ENCODE results near the gene CORIN.

CORIN gene

DNA sequence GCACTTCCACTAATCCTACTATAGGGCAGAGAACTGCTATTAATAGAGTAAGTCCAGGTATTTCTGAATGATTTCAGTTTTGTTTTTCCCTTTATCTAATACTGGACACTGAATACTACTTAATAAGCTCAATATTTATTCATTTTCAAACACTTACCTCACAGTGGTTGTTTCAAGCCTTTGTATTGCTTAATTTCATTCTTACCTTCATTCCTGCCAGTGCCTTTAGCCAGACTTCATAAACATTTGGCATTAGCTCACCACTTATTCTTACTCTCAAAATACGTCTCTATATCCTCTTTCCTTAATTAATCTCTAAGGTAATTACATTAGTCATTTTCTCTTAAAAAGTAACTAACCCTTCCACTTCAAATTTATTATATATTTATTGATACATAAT lies 18.8 kb upstream of the CORIN start:
- no peak for DNase-seq
- Histone ChIP-seq H3K27ac (no peak overlapping the region), H3K9me3 (no peaks in the 10 kb centered on the region), H3K36me3 (peaks cover 0 to 6% (median 0%) of the 10 kb centered on the region in 3 donors), H3K4me3 (no peak overlapping the region), H3K27me3 (no peaks in the 10 kb centered on the region), H3K4me1 (peaks cover 0 to 8% (median 3%) of the 10 kb centered on the region in 4 donors)
- TF ChIP-seq, protein P1, sequence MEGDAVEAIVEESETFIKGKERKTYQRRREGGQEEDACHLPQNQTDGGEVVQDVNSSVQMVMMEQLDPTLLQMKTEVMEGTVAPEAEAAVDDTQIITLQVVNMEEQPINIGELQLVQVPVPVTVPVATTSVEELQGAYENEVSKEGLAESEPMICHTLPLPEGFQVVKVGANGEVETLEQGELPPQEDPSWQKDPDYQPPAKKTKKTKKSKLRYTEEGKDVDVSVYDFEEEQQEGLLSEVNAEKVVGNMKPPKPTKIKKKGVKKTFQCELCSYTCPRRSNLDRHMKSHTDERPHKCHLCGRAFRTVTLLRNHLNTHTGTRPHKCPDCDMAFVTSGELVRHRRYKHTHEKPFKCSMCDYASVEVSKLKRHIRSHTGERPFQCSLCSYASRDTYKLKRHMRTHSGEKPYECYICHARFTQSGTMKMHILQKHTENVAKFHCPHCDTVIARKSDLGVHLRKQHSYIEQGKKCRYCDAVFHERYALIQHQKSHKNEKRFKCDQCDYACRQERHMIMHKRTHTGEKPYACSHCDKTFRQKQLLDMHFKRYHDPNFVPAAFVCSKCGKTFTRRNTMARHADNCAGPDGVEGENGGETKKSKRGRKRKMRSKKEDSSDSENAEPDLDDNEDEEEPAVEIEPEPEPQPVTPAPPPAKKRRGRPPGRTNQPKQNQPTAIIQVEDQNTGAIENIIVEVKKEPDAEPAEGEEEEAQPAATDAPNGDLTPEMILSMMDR (IDR thresholded peaks at IDR 0.05) = no peak
- intact Hi-C loops (cut with DNase I; ENCODE audit: low total_unique reads) = no loop called here

DNA sequence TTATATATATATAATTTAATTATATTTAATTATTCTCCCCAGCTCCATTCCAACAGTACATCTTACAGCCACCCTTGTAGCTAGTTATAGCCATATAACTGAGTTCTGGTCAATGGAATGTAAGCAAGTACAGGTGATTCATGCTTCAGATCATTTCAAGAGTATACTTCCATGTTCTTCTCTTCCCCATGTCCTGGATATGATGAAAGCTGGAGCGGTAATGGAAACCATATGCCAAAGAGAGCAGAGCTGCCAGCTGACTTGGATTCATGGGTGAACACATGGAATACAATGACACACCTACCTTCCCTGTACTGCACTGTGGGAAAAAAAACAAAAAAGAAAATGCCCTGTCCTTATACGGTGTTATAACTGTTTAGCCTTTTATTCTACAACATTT lies 17.5 kb upstream of the CORIN start:
- Histone ChIP-seq H3K27ac (no peak overlapping the region), H3K4me1 (peaks cover 0 to 8% (median 3%) of the 10 kb centered on the region in 4 donors), H3K27me3 (no peaks in the 10 kb centered on the region), H3K9me3 (no peaks in the 10 kb centered on the region), H3K4me3 (no peak overlapping the region), H3K36me3 (peaks cover 0 to 6% (median 0%) of the 10 kb centered on the region in 3 donors)
- DNase-seq = no peak
- TF ChIP-seq, protein P1 (IDR thresholded peaks at IDR 0.05) = no peak
- intact Hi-C loops (cut with DNase I; ENCODE audit: low total_unique reads) = no loop called here

DNA sequence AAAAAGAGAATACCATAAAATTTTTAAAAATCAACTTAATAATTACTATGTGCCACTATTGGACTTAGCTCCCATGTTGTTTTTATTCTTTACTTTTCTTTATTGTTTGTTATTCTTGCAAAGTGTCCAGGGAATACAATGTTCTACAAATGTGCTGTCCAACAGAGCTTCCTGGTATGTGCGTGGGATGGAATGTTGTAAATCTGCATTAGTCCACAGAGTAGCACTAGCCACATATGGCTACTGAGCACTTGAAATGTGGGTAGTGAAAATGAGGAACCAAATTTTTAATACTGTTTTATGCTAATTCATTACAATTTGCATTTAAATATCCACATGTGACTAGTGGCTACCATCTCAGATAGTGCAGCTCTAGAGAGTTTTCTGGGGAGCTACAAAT lies 14.3 kb upstream of the CORIN start:
- H3K27ac ChIP-seq = no peak overlapping the region
- peaks cover 0 to 10% (median 0%) of the 10 kb centered on the region in 3 donors for H3K36me3 ChIP-seq
- intact Hi-C loops (cut with DNase I; ENCODE audit: low total_unique reads) = no loop called here
- peaks cover 0 to 8% (median 3%) of the 10 kb centered on the region in 4 donors for H3K4me1 ChIP-seq
- H3K9me3 ChIP-seq = no peaks in the 10 kb centered on the region
- H3K27me3 ChIP-seq = no peaks in the 10 kb centered on the region
- no peak overlapping the region for H3K4me3 ChIP-seq
- DNase-seq = no peak
- TF ChIP-seq, protein P1 (IDR thresholded peaks at IDR 0.05) = no peak

DNA sequence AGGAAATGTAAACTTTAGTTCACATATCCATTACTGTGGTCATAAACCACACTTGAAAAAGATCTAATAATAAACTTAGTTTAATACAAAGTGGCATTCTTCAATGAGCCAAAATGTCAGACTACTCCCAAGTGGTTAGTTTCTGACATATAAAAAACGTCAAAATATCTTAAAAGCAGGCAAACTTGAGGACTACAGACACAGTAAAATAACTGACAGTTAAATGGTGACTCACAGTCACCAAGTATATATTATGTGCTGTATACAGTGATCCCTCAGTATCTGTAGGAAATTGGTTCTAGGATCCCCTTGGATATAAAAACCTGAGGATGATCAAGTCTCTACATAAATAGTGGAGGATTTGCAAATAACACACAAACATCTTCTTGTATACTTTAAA lies 11.6 kb upstream of the CORIN start:
- intact Hi-C loops (cut with DNase I; ENCODE audit: low total_unique reads) = no loop called here
- Histone ChIP-seq H3K4me3 (no peak overlapping the region), H3K9me3 (no peaks in the 10 kb centered on the region), H3K27me3 (no peaks in the 10 kb centered on the region), H3K36me3 (peaks cover 0 to 10% (median 0%) of the 10 kb centered on the region in 3 donors), H3K4me1 (peaks cover 0 to 8% (median 3%) of the 10 kb centered on the region in 4 donors), H3K27ac (no peak overlapping the region)
- TF ChIP-seq, protein P1 (IDR thresholded peaks at IDR 0.05) = no peak
- no peak for DNase-seq

DNA sequence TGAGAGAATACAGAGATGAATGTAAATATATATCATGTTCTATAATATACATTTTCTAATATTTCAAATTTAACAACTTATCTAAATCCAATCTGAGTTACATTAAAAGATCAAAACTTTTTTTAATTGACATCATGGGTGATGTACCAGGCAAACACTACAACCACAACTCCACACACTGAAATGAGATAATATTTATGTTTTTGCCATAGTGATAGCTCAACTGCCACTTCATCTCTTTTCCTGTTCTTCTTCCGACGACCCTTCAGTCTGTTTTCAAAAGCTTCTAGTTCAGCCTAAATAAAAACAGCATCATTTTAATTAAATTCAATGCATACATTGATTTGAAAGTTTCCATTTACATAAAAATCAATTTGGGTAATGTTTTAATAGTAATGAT lies 10.2 kb upstream of the CORIN start:
- H3K9me3 ChIP-seq = no peaks in the 10 kb centered on the region
- H3K36me3 ChIP-seq = peaks cover 0 to 7% (median 4%) of the 10 kb centered on the region in 3 donors
- no peak overlapping the region for H3K27ac ChIP-seq
- H3K4me3 ChIP-seq = no peak overlapping the region
- DNase-seq = no peak
- peaks cover 0 to 8% (median 3%) of the 10 kb centered on the region in 4 donors for H3K4me1 ChIP-seq
- TF ChIP-seq, protein P1 (IDR thresholded peaks at IDR 0.05) = no peak
- intact Hi-C loops (cut with DNase I; ENCODE audit: low total_unique reads) = no loop called here
- no peaks in the 10 kb centered on the region for H3K27me3 ChIP-seq

DNA sequence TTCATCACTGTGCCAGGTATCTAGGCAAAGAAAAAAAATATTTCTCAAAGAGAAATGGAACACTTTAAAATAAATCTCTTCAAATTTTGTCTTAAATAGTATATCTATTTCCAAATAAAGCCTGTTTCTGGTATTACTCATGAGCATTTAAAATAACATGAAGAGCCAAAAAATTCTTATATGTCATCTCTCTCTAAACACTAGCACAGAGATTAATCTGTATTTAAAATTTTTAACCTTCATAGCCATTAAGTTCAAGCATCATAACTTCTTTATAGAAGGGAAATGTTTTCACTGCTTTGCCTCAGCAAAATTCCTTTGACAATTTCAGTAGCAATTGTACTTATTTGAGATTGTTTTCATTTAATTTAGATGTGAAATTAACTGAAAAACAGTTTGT lies 5.1 kb upstream of the CORIN start:
- Histone ChIP-seq H3K4me1 (peaks cover 0 to 12% (median 2%) of the 10 kb centered on the region in 4 donors), H3K4me3 (no peak overlapping the region), H3K27ac (no peak overlapping the region), H3K36me3 (peaks cover 0 to 7% (median 4%) of the 10 kb centered on the region in 3 donors), H3K27me3 (no peaks in the 10 kb centered on the region), H3K9me3 (no peaks in the 10 kb centered on the region)
- DNase-seq = no peak
- intact Hi-C loops (cut with DNase I; ENCODE audit: low total_unique reads) = no loop called here
- TF ChIP-seq, protein P1 (IDR thresholded peaks at IDR 0.05) = no peak
